ENCODE results near the gene MYO1D. TPM values are rescaled to one million over a fixed set of nuclear protein-coding genes. Genes with fewer than 3 reads are reported as not detected.

MYO1D gene
- total RNA-seq, 1 experiment from 2014 or later = 1.3 TPM

DNA sequence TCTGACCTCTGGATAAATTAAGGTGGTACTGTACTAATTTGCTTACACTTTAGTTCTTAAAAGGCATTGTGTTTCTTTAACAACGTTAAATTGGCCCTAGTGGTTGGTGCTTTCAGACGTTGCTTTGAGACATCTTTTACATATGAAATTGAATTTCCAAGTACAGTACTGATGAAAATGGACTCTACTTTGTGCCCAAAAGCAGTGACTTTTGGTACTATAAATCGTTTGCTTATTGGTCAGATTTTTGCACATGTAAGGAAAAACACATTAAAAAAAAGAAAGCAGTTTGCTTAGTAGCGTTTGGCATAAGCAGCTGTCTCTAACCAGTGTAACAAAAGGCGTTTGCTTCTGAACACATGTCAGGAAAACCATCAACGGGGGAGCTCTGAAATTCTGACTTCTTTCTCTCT is 250.5 kb downstream of the MYO1D start:
- Histone ChIP-seq H3K4me3 (no peak overlapping the region), H3K9me3 (no peaks in the 10 kb centered on the region), H3K36me3 (no peaks in the 10 kb centered on the region), H3K27me3 (no peaks in the 10 kb centered on the region)
- DNase-seq = no peak

DNA sequence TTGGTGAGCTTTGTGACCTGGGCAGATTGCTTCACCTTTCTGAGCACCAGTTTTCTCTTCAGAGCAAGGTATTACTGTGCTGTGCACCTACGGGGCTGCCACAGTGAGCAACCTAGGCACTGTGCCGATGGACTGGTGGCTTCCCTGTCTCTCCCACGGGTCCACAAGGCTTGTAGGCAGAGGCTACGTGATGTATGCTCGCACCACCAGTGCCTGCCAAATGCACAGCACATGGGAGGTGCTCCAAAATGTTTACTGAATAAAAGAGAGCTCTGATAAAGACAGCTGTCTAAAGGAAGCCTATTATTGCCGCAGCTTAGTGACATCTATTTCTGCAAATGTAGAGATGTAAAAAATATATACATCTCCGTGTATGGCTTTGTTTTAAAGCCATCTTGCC is 251.0 kb downstream of the MYO1D start:
- Histone ChIP-seq H3K9me3 (no peaks in the 10 kb centered on the region), H3K4me3 (no peak overlapping the region), H3K27me3 (no peaks in the 10 kb centered on the region), H3K36me3 (no peaks in the 10 kb centered on the region)
- DNase-seq = no peak

DNA sequence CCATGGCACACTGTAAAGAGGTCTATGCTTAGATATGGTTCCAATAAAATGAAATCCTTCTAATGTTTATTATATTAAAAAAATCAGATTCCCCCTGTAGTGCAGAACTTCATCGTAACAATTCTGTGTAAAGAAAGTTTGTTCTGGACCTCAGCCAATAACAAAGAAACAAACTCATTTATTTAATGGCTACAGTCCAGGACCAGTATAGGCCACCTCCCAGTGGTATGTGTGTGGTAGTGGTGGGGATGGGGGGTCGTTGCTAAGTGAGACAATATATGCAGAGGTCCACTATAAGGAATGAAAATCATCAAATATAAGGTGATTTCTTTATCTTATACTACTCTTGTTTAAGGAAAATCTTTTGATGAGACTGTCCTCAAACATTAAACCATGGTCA is 253.7 kb downstream of the MYO1D start:
- Histone ChIP-seq H3K9me3 (no peaks in the 10 kb centered on the region), H3K4me3 (no peak overlapping the region), H3K36me3 (no peaks in the 10 kb centered on the region), H3K27me3 (no peaks in the 10 kb centered on the region)
- no peak for DNase-seq

DNA sequence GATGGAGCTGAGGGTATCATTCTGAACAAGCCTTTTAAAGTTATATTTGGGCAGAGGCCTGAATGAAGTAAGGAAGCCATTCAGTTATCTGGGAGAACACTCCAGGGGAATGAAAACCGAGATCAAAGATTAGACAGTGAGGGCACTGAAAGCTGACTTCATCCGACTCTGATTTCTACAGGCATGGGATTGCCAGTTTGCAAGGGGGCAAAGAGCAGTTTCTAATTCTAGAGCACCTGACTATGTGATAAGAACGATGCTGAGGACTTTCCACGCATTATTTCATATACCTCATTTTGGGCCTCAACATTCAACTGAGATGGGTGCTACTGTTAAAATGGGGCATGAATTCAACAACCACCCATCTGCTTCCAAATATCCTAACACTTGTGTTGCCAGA is 254.4 kb downstream of the MYO1D start:
- Histone ChIP-seq H3K36me3 (no peaks in the 10 kb centered on the region), H3K9me3 (no peaks in the 10 kb centered on the region), H3K4me3 (no peak overlapping the region), H3K27me3 (no peaks in the 10 kb centered on the region)
- no peak for DNase-seq

DNA sequence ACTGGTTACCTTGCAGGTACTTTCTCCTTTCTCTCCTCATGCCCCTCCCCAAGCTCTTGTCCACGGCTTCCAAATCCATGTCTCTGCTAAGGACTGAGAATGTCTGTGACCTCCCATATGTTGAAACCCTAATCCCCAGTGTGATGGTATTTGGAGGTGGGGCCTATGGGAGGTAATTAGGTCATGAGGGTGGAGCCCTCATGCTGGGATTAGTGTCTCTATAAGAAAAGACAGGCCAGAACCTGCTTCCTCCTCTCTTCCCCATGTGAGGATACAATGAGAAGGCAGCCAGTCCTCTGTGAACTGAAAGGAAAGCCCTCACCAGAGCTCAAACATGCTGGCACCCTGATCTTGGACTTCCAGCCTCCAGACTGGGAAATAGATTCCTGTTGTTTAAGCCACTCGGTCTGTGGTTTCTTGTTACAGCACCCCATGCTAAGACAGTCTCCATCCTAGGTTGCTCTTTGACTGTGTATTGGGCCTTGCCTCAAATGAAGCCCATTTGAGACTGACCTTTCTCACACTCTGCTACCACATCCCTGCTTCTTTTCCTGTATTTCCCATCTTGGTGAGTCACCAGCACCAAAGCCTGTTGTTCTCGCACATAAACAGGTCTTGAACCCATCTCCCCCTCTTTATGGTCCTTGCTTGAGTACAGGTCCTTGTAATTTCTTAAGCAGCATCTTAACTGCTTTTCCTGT is 255.2 kb downstream of the MYO1D start:
- DNase-seq = no peak

DNA sequence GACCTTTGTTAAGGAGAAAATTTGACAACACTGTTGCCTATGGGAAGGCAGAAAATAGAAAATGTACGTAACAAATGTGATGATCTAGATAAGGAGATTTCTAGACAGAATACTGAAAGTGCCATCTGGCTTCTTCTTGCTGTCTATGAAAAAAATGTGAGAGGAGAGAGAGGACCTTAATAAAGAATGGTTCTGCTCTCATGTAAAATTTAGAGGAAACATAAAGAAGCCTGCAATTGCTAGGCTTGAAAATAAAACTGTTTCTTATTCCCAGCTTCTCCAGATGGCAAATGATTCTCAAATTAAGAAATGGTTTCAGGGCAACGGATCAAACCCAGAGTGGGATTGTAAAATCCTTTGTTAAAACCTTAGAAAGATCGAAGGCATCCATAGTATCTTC is 261.6 kb downstream of the MYO1D start:
- no peaks in the 10 kb centered on the region for H3K36me3 ChIP-seq
- H3K27me3 ChIP-seq = no peaks in the 10 kb centered on the region
- no peaks in the 10 kb centered on the region for H3K9me3 ChIP-seq
- no peak for DNase-seq
- H3K4me3 ChIP-seq = no peak overlapping the region

More for the DNA sequence above, 255.2 kb downstream of the MYO1D start:
- Histone ChIP-seq H3K9me3 (no peaks in the 10 kb centered on the region), H3K4me3 (no peak overlapping the region), H3K27me3 (no peaks in the 10 kb centered on the region), H3K36me3 (no peaks in the 10 kb centered on the region)

DNA sequence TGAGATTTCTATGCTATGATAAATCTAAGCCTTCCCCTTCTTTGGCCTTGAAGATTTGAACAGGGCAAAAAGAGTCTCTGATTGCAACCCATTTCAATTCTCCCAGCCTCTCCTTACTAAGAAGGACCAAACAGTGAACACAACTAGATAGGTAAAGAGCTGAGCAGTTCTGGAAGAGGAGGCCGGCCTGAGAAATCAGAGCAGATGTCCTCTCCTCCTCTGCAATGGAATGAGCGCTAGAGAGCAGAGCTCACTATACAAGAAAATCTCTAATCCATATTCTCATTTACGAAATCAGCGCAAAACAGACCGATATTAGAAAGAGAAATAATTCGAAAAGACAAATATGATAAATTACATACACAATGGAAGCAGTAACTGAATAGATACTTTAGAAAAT is 266.0 kb downstream of the MYO1D start:
- Histone ChIP-seq H3K9me3 (no peaks in the 10 kb centered on the region), H3K4me3 (no peak overlapping the region), H3K27me3 (no peaks in the 10 kb centered on the region), H3K36me3 (no peaks in the 10 kb centered on the region)
- no peak for DNase-seq

DNA sequence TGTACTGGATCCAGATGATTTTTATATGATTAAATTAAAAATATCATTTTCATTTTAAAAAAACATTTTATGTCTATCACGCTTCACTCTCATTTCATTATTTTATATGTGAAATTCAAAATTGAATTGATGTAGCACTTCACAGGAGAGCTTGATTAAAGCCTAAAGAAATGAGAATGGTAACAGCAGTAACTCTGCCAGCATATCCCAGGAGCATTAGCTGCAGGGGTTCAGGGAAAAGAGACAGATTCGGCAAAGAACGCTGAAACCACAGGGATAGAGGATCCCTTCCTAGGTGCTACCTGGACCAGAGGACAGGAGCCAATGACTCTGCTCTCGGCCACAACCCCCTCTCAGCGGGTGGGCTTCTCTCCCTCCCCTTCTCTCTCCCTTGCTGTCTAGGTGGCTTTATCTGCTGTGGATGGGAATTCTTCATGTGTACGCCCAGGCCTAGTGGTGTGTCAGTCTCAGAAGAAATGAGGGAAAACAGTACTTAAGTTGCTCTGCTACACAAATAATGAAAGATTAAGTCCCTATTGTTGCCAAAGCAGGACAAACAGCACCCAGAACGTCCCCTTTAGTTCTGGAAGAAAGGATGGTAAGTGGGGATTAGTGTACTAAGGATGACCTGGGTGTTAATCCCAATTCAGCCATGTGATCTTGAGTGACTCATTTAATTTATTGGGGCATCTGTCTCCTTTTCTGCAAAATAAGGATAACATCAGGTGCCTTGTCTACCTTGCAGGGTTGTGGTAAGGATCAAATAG is 266.9 kb downstream of the MYO1D start:
- H3K4me3 ChIP-seq = no peak overlapping the region
- no peaks in the 10 kb centered on the region for H3K9me3 ChIP-seq
- H3K27me3 ChIP-seq = no peaks in the 10 kb centered on the region
- no peak for DNase-seq
- no peaks in the 10 kb centered on the region for H3K36me3 ChIP-seq

DNA sequence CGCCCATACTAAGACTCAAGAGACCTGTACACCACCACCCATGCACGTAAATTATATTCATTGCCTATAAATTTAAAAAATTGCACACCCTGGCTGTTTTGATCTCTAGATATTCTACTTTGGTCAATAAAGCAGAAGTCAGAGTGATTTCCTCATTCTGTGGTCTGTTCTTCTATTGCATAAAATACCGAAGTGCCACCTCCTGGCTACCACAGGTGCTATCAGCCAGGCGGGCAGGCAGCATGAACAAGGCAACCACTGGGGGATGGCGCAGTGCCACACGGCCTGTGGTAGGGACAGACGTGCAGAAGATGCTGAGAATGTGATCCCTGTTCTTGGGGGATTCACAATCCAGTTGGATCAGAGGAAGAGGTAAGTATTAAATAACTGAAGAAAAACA is 267.8 kb downstream of the MYO1D start:
- no peaks in the 10 kb centered on the region for H3K27me3 ChIP-seq
- no peaks in the 10 kb centered on the region for H3K9me3 ChIP-seq
- H3K36me3 ChIP-seq = no peaks in the 10 kb centered on the region
- DNase-seq = peak; percentile 30
- H3K4me3 ChIP-seq = no peak overlapping the region

DNA sequence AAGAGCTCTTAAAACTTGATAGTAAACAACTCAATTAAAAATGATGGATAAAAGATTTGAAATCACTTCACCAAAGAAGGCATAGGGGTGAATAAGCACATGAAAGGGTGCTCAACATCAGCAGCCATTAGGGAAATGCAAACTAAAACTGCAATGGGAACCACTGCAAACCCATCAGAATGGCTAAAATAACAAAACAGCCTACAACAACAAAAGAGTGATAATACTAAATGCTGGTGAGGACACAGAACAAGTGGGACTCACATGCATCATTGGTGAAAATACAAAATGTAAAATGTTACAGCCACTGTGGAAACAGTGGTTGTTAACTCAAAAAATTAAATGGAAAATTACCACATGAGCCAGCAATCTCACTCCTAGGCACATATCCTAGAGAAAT is 268.7 kb downstream of the MYO1D start:
- Histone ChIP-seq H3K9me3 (no peaks in the 10 kb centered on the region), H3K4me3 (no peak overlapping the region)

DNA sequence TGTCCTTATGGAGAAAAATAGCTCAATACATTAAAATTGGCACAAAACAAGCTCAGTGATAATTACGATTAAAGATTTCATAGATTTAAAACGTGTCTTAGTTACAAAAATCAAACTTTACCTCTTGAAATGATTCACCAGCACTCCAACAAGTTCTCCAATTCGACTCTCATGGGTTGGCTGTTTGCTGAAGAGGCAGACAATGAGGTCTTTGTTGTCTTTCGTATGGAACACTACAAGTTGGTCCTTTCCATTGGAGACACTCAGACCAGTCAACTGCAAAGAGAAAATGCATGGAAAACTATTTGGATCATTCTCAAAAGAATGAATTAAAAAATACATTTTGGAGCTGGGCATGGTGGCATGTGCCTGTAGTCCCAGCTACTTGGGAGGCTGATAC is 272.0 kb downstream of the MYO1D start:
- Histone ChIP-seq H3K9me3 (no peaks in the 10 kb centered on the region), H3K4me3 (no peak overlapping the region), H3K27me3 (no peaks in the 10 kb centered on the region; the same call in 1 of the 2 replicates), H3K36me3 (no peaks in the 10 kb centered on the region)
- DNase-seq = no peak

More for the DNA sequence above, 268.7 kb downstream of the MYO1D start:
- DNase-seq = no peak
- Histone ChIP-seq H3K27me3 (no peaks in the 10 kb centered on the region), H3K36me3 (no peaks in the 10 kb centered on the region)

DNA sequence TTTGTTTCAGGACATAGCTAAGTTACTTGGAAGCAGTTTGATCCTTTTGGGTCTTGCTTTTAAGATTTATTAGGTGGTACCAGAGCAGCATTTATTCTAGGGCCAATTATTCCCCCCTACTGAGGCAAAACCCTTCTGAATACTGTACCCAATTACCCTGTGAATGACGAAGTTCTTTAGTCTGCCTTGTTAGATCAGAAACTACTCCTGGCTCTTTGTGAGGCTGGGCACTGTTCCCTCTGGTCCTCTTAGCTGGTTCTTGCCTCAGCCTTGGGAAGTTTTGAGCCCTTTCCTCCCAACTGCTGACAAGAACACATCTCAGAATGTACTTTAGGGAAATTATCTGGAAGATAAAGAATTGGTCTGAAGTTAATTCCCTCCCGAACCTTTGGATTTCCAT is 274.5 kb downstream of the MYO1D start:
- Histone ChIP-seq H3K4me3 (no peak overlapping the region), H3K36me3 (no peaks in the 10 kb centered on the region), H3K9me3 (no peaks in the 10 kb centered on the region), H3K27me3 (no peaks in the 10 kb centered on the region; the same call in 1 of the 2 replicates)
- no peak for DNase-seq

DNA sequence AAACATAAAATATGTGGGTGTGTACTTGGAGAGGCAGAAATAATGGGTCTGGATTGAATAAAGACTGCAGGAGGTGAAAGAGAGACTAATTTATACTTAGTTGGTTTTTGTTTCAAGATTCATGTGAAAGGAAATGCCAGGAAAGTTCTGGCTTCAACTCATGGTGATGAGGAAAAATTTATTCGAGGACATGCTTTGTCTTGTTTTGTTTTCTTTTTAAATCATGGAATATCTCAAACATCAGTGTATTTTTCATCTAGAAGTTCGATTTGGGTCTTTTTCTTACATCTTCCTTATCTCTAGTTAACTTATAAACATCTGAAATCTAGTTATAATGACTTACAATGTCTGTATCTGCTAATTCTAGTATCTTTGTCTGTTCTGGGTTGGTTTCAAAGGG is 275.1 kb downstream of the MYO1D start:
- no peak for DNase-seq
- Histone ChIP-seq H3K27me3 (no peaks in the 10 kb centered on the region; the same call in 1 of the 2 replicates), H3K4me3 (no peak overlapping the region), H3K36me3 (no peaks in the 10 kb centered on the region), H3K9me3 (no peaks in the 10 kb centered on the region)

DNA sequence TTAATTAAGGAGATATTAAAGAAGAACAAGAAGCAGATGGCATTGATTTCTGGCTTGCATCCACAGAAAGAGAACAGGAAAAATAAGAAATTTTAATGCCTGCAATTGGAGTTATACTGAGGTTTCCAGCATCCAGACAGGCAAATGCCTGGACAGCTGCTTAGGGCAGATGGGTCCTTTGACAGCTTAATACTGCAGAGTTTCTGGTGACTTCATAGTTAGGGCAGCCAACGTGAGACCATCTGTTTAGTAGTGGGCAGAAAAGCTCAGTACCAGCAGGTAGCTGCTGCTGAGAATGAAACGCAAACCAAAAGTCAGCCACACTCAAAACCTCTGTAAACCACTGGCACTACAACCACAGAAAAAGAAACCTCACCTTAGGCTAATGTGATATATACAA is 280.3 kb downstream of the MYO1D start:
- no peak for DNase-seq
- H3K36me3 ChIP-seq = no peaks in the 10 kb centered on the region
- H3K4me3 ChIP-seq = no peak overlapping the region
- no peaks in the 10 kb centered on the region; the same call in 1 of the 2 replicates for H3K27me3 ChIP-seq
- no peaks in the 10 kb centered on the region for H3K9me3 ChIP-seq

DNA sequence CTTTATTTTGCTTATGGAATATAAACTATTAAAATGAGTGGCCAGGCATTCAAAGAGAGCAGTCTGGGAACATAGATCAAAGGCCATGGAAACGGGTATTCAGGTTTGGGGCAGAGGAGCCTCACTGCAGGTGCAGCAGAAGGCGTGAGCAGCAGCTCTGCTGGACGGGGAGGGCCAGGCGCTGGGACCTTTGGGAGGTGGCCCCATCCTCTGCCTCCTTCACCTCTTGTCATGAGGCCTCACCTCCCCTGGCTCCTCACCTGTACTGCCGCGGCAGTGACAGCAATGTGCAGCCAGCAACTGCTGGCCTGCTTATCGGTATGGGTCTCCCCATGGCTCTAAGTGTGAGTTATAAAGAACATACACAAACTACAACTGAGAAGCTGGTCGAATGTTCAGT is 280.7 kb downstream of the MYO1D start:
- H3K36me3 ChIP-seq = no peaks in the 10 kb centered on the region
- DNase-seq = no peak
- H3K27me3 ChIP-seq = no peaks in the 10 kb centered on the region; the same call in 1 of the 2 replicates
- H3K4me3 ChIP-seq = no peak overlapping the region
- H3K9me3 ChIP-seq = no peaks in the 10 kb centered on the region

DNA sequence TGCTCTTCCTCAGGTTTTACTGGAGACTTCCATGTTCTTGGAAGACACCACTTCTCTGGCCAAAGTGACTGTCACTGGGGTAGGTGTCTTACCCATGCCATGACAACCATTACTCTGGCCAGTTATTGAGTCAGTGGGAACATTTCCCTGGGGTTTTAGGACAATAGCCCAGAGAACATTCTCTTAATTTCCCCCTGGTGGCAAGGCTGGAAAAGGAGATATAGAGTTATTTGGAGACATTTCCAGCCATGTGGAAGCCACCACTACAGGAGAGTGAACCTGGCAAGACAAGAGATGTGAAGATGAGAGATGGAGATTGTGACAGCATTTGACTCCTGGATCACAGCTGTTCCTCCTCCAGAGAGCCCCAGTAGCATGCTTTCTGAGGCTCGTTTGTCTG is 283.9 kb downstream of the MYO1D start:
- Histone ChIP-seq H3K36me3 (no peaks in the 10 kb centered on the region), H3K4me3 (no peak overlapping the region), H3K9me3 (no peaks in the 10 kb centered on the region), H3K27me3 (no peaks in the 10 kb centered on the region; the same call in 1 of the 2 replicates)
- no peak for DNase-seq

DNA sequence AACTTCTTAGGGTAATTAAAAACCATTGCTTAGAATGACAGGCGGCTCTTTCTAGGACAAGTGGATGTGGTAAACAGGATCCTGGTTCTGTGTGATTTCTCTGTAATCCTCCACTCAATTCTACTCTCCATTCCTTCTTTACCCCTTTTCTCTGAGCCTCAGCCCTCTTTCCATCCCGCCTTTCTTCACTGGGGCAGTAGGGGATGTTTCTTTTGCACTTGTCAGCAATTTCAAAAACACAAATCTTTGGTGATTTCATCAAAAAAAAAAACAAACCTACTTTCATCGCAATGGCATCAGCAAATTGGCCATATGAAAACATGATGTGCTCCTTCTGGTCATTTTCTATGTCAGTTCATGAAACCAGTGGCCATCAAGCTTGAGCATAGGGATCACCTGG is 285.5 kb downstream of the MYO1D start:
- no peaks in the 10 kb centered on the region for H3K36me3 ChIP-seq
- no peak overlapping the region for H3K4me3 ChIP-seq
- no peaks in the 10 kb centered on the region; the same call in 1 of the 2 replicates for H3K27me3 ChIP-seq
- no peak for DNase-seq
- no peaks in the 10 kb centered on the region for H3K9me3 ChIP-seq

DNA sequence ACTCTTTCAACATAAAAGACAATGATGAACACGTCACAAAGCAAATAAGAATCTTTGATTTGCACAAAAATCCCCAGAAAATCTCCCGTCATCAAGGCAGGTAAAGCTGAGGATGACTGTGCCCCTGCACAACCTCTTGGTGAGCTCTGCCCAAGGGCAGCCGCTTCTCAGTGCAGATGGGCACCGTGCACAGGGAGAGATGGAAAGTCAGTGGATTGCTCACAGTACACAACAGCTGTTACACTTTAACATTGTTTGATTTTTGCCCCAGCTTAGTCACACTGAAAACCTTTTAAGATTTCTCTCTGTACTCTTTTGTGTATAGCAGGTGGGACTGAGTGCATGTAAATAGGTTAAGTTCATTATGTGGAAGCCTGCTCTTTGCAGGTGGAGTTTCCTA is 285.9 kb downstream of the MYO1D start:
- no peak for DNase-seq
- Histone ChIP-seq H3K9me3 (no peaks in the 10 kb centered on the region), H3K27me3 (no peaks in the 10 kb centered on the region; the same call in 1 of the 2 replicates)

More for the DNA sequence above, 285.9 kb downstream of the MYO1D start:
- Histone ChIP-seq H3K4me3 (no peak overlapping the region), H3K36me3 (no peaks in the 10 kb centered on the region)
